Measurements from ENCODE around the gene EXOSC3.

The EXOSC3 gene

GRCh38 chr9:37739222-37739621, 45.6 kb downstream of the EXOSC3 start:
- ChIA-PET CTCF (interaction anchor here (1.2 kb wide), 1 partner anchor 9 kb away, joined by 3 read pairs; no protein-coding TSS in a partner anchor), POLR2A (interaction anchor here (0.5 kb wide), 1 partner anchor 11 kb away, joined by 3 read pairs; no protein-coding TSS in a partner anchor)
- no peak for TF ChIP-seq CTCF (IDR thresholded peaks at IDR 0.05; ENCODE audit: control extremely low read depth, extremely low read depth, low read depth, missing control alignments)
- DNase-seq (ENCODE audit: extremely low spot score), result no peak

- CTCF ChIA-PET, result interaction anchor here (1.0 to 2.5 kb wide), 4 partner anchors 15 to 355 kb away, joined by 3 to 13 read pairs (median 4); no protein-coding TSS in a partner anchor
- POLR2A ChIA-PET, result no interaction called here
- TF ChIP-seq CTCF (IDR thresholded peaks at IDR 0.05; ENCODE audit: control extremely low read depth, extremely low read depth, low read depth, missing control alignments), result no peak
- no peak for DNase-seq (ENCODE audit: extremely low spot score)
Measured at GRCh38 chr9:37732952-37733351, 51.9 kb downstream of the EXOSC3 start.

GRCh38 chr9:37732086-37732741, 52.6 kb downstream of the EXOSC3 start:
- ChIA-PET CTCF (interaction anchor here (0.8 to 1.9 kb wide), 5 partner anchors 13 to 356 kb away, joined by 3 to 4 read pairs (median 3); no protein-coding TSS in a partner anchor), POLR2A (no interaction called here)
- no peak for TF ChIP-seq CTCF (IDR thresholded peaks at IDR 0.05; ENCODE audit: control extremely low read depth, extremely low read depth, low read depth, missing control alignments)
- DNase-seq (ENCODE audit: extremely low spot score), result no peak

GRCh38 chr9:37730839-37731238, 54.0 kb downstream of the EXOSC3 start:
- no peak for TF ChIP-seq CTCF (IDR thresholded peaks at IDR 0.05; ENCODE audit: control extremely low read depth, extremely low read depth, low read depth, missing control alignments)
- no peak for DNase-seq (ENCODE audit: extremely low spot score)
- ChIA-PET POLR2A (no interaction called here), CTCF (interaction anchor here (1.9 kb wide), 1 partner anchor 14 kb away, joined by 4 read pairs; no protein-coding TSS in a partner anchor)

GRCh38 chr9:37730256-37730655, 54.6 kb downstream of the EXOSC3 start:
- CTCF ChIA-PET, result no interaction called here
- no peak for TF ChIP-seq CTCF (IDR thresholded peaks at IDR 0.05; ENCODE audit: control extremely low read depth, extremely low read depth, low read depth, missing control alignments)
- DNase-seq (ENCODE audit: extremely low spot score), result no peak
- POLR2A ChIA-PET, result no interaction called here
